Bronchial epithelial cell (primary cell): ENCODE results near the gene PRKCE. TPM values are rescaled to one million over a fixed set of nuclear protein-coding genes. Genes with fewer than 3 reads are reported as not detected.
A peak's percentile ranks its signal among the peaks of the same experiment; 100 is the strongest.

Source experiments
- DNase-seq: peaks from one replicate; pipeline ENCODE4 v3.0.0-alpha.2; 2010; ENCODE audit warnings: low read depth
- FAIRE-seq: peaks from 2 replicates; lab custom pipeline; 2011; peaks lifted over from hg19 to GRCh38; lab: Jason Lieb, UNC
- H3K27me3 ChIP-seq: 2 replicates; pipeline ENCODE4 v1.5.1; 2011; ENCODE audit warnings: low read length; ENCODE audit not compliant: control insufficient read depth, insufficient read depth
- H3K36me3 ChIP-seq: 2 replicates; pipeline ENCODE4 v1.5.1; 2011; ENCODE audit warnings: low read length; ENCODE audit not compliant: control insufficient read depth, insufficient read depth
- H3K4me3 ChIP-seq: 2 replicates; pipeline ENCODE4 v1.5.1; 2011; ENCODE audit warnings: mild to moderate bottlenecking, low read depth, low read length, control low read depth
- total RNA-seq: library from RNA; depleted of rRNA; stranded (reverse); fragments of >200 nt; gene quantifications from 2 replicates; pipeline ENCODE4 v1.2.1, GENCODE V29; 2014
- TF ChIP-seq, protein P1 (sequence below): IDR thresholded peaks from 2 replicates; pipeline ENCODE4 v1.5.1; 2011; ENCODE audit warnings: mild to moderate bottlenecking, moderate library complexity, low read length, control low read depth, inconsistent platforms; ENCODE audit not compliant: insufficient read depth, severe bottlenecking

The PRKCE gene
- total RNA-seq, 1 donor from 2014 or later = 6.3 TPM

GRCh38 chr2:45649462-45649857 is 2.0 kb upstream of the PRKCE start:
- Histone ChIP-seq H3K4me3 (peak overlapping the region; percentile 73), H3K36me3 (no peaks in the 10 kb centered on the region), H3K27me3 (no peaks in the 10 kb centered on the region)
- peak; percentile 33 for DNase-seq
- no peak for FAIRE-seq
- TF ChIP-seq, protein P1, sequence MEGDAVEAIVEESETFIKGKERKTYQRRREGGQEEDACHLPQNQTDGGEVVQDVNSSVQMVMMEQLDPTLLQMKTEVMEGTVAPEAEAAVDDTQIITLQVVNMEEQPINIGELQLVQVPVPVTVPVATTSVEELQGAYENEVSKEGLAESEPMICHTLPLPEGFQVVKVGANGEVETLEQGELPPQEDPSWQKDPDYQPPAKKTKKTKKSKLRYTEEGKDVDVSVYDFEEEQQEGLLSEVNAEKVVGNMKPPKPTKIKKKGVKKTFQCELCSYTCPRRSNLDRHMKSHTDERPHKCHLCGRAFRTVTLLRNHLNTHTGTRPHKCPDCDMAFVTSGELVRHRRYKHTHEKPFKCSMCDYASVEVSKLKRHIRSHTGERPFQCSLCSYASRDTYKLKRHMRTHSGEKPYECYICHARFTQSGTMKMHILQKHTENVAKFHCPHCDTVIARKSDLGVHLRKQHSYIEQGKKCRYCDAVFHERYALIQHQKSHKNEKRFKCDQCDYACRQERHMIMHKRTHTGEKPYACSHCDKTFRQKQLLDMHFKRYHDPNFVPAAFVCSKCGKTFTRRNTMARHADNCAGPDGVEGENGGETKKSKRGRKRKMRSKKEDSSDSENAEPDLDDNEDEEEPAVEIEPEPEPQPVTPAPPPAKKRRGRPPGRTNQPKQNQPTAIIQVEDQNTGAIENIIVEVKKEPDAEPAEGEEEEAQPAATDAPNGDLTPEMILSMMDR = no peak

DNA sequence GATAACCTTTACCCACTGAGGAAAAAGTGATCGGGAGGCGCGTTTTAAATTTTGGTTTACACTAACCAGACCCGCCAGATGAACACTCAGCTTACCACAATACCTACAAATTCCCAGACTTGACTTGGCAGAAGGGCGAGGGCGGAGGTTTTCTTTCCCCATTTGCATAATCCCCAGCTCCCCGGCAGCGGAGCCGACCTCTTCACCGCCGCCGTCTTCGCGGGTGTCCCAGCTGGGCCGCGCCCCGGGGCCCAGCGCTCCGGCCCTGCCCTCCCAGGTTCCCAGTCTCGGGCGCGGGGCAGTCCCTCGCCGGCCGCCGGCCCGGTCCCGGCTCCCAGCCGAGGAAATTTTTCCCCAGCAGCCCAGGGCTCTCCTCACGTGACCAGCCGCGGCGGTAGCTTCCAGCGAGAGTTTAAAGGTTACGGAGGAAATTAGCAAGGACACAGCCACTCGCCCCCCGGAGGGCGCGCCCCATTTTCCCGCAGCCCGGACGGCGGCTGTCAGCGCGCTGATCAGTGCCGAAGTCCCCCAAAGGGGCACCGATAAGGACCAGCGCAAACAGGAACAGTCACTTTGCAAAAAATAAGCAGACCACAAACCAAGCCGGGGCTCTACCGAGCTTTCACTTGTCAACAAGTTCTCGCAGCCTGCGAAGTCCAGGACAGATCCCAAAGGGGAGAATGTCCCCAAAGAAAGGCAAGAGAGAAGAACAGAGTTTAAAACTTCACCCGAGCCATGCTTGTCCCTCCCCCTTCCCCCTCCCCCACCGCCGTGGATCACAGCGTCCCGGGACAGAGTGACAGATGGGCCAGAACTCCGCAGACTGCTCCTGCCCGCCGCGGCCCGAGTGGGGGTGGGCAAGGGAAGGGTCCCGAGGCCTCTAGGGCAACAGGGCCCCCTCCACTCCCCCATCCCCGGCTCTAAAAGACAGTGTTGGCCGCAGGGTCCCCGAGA is 1.3 kb upstream of the PRKCE start:
- H3K4me3 ChIP-seq = peak overlapping the region; percentile 73
- FAIRE-seq (no peak), DNase-seq (peak; percentile 55)
- no peaks in the 10 kb centered on the region for H3K36me3 ChIP-seq
- H3K27me3 ChIP-seq = no peaks in the 10 kb centered on the region
- TF ChIP-seq, protein P1 = no peak

GRCh38 chr2:45650851-45651414 is 542 bp upstream of the PRKCE start:
- Histone ChIP-seq H3K27me3 (no peaks in the 10 kb centered on the region), H3K4me3 (peak overlapping the region; percentile 73), H3K36me3 (no peaks in the 10 kb centered on the region)
- TF ChIP-seq, protein P1 = peak; percentile 47
- peak; percentile 86 for DNase-seq
- no peak for FAIRE-seq

DNA sequence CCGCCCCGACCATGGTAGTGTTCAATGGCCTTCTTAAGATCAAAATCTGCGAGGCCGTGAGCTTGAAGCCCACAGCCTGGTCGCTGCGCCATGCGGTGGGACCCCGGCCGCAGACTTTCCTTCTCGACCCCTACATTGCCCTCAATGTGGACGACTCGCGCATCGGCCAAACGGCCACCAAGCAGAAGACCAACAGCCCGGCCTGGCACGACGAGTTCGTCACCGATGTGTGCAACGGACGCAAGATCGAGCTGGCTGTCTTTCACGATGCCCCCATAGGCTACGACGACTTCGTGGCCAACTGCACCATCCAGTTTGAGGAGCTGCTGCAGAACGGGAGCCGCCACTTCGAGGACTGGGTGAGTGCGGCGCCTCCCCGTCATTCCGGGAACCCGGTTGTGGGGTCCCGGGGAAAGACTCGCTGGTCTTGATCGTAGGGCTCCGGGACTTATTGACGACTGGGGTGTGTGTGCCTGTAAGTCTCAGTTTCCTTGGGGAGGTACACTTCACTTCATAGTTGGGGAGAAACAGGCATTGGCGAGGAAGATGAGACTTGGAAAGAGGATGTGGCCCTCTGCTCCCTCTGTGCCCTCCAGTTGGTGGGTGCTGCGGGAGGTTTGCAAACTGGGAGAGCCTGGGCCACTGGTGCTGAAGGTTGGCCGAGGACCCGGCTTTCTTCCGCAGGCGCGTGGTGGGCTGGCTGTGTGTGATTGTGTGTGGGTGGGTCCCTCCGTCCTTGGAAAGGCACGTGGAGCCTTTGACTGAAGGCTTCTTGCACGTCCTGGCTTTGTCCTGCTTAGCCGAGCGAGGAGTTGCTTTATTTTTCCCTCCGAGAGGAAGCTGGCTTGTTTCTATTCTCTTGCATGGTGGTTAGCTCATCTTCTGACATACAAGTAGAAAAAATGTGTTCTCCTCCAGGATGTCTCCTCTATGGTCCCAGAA is 886 bp downstream of the PRKCE start:
- TF ChIP-seq, protein P1 = no peak
- peak overlapping the region; percentile 73 for H3K4me3 ChIP-seq
- DNase-seq (no peak), FAIRE-seq (no peak)
- H3K27me3 ChIP-seq = no peaks in the 10 kb centered on the region
- no peaks in the 10 kb centered on the region for H3K36me3 ChIP-seq

DNA sequence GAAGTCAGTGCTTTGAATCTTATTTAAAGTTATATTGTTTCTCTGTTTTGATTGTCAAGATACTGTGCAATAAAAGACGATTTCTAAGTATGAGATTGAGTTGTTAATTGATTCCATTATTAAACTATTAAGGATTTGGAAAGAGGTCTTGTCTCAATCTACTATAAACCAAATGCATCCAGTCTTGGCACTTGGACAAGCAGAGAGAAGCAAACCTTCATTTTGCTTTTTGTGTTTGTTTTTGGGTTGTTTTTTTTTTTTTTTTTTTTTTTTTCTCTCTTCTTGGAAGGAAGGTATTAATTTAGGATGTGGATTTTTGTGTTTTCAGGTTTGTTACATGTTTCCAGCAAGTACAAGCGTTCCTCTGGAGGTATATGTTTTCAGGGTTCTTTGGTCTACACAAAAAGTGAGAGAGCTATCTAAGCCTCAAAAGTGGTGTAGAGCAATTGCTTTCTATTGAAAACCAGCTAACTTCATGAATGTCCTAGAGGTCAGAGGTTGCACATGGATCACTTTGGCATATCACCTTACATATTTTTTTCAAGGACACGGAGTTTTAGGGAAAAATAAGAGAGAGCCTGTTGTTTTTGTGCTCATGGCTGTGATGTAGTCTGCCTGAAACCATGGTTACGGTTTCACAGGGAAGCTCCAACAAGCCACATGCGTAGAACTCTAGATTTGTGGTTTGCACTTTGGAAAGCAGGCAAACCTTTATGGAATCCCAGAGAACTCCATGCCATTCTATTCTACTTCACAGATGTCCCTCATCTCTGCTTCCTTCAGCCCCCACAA is 1.8 kb downstream of the PRKCE start:
- no peak for DNase-seq
- H3K4me3 ChIP-seq = peak overlapping the region; percentile 73
- TF ChIP-seq, protein P1 = no peak
- H3K27me3 ChIP-seq = no peaks in the 10 kb centered on the region
- H3K36me3 ChIP-seq = no peaks in the 10 kb centered on the region
- no peak for FAIRE-seq
